RWPE1 (cell line): ENCODE data around the gene ACSL6.

Source experiments
- CTCF ChIA-PET: fragments of 350-600 bp; sonication (Branson Sonifier 250); formaldehyde crosslinking; extraction: SDS; loops from one replicate; lab custom pipeline; 2021; lab: Yijun Ruan, JAX
- POLR2A ChIA-PET: fragments of 400-600 bp; formaldehyde crosslinking; extraction: SDS; loops from one replicate; lab custom pipeline; 2020; ENCODE audit warnings: antibody characterized with exemption; ENCODE audit not compliant: low non-redundant PET; lab: Yijun Ruan, JAX
- DNase-seq: peaks from one replicate; pipeline ENCODE4 v3.0.0; 2012; ENCODE audit warnings: low spot score
- H3K27ac ChIP-seq: fragments of 450-650 bp; 2 replicates; pipeline ENCODE4 v1.5.1; 2017
- CTCF ChIP-seq: fragments of 450-650 bp; conservative IDR thresholded peaks from 2 replicates; pipeline ENCODE4 v1.5.1; 2017; ENCODE audit warnings: low read depth, mild to moderate bottlenecking

ACSL6 gene

DNA sequence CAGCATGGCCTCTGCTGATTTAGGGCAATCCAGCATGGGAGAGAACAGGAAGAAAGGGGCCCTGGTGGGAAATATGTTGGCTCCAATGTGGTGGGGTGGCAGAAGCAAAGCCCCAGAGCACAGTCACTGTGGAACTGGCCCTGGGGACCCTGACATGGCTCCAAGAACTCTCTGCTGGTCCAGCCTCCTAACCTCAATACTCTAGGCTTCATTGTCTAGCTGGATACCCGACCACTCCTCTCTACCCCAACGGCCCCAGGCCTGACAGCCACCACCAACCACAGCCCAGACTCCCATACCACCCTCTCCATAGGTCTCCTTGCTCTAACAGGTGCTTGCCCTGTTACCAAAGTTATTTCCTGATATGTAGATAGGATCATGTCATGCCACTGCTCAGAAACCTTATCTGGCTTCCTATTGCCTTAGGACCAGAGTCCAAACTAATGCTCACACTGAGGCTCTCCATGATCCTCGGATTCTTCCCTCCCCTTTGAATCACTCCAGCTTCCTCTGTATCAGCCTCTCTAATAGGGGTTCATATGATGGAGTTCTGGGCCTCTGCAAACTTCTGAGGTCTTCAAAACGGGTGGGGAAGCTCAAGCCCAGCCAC lies 12.9 kb downstream of the ACSL6 start:
- DNase-seq = no peak
- no peak overlapping the region for H3K27ac ChIP-seq
- no peak for TF ChIP-seq CTCF
- CTCF ChIA-PET = interaction anchor here (0.6 to 1.7 kb wide), 2 partner anchors 9 to 22 kb away, joined by 3 to 10 read pairs; no protein-coding TSS in a partner anchor
- POLR2A ChIA-PET = no interaction called here

- TF ChIP-seq CTCF = no peak
- POLR2A ChIA-PET = no interaction called here
- DNase-seq = no peak
- no peak overlapping the region for H3K27ac ChIP-seq
- CTCF ChIA-PET = interaction anchor here (0.5 to 0.6 kb wide), 2 partner anchors 25 to 259 kb away, joined by 3 to 4 read pairs; no protein-coding TSS in a partner anchor
These were observed 13.7 kb downstream of the ACSL6 start for GRCh38 chr5:131997727-131998117.

DNA sequence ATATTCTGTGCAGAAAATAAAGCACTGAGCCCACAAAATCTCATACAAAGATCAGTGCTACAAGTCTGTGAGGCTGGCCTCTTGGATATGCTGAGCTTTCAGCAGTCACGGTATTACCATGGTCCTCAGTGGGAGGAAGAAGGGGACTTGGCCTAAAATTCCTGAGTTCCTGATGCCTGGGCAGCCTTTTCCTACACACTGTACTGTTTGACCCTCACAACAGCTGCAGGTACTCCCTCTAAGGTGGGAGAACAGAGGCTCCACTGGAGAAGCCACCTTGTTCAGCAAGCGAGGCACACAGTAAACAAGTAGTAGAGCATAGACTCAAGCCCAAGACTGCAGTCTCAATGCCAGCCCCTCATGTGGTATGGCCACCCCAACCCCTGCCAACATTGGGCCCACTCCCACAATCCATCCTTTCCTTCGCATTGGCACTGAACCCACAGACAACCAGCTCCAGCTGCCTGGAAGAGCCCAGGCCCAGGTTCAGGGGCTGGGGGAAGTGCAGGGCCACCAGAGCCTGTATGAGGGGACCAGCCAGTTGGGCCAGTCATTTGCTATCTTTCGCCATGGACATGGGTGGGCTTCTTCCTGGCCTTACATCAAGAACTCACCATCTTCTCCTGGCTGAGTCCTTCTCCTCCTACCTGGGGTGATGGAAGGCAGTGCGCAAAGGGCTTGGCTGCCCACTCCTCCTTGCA lies 14.3 kb downstream of the ACSL6 start:
- ChIA-PET CTCF (interaction anchor here (0.6 to 0.8 kb wide), 2 partner anchors 10 to 260 kb away, joined by 3 read pairs; no protein-coding TSS in a partner anchor), POLR2A (no interaction called here)
- no peak overlapping the region for H3K27ac ChIP-seq
- TF ChIP-seq CTCF = no peak
- DNase-seq = no peak

DNA sequence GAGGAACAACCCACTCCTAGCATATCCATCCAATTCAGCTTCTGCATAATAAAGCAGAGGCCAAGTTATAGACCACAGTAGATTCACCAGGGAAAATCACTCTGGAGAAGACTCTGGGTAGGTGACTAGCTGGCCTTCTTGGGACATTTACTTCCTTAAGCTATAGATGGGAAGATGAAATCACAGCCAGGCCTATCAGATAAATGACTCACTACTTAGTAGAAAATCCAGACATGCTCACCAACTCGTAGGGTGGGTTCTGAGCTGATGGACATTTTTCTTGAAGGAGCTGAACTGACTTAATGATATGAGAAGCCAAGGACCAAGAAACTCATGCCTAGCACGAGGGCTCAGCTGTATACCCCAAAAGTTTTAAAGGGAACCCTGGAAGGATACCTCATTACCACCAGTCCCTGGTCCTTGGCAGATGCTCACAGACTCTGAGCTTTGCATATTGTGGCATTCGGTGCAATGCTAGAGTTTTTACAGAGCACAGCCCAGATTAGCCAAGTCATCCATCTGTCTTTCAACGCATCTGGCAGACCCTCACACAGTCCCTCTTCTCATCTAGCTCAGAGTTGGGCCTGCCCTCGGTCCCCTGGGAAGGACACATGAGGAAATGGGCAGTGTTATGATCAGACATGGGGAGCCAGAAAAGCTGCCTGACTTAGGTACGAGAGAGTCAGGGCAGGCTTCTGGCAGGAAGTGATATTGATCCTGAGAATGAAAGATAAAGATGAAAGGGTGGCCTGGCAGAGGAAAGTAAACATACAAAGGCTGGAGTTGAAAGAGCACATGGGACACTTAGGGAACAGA lies 15.0 kb downstream of the ACSL6 start:
- CTCF ChIA-PET = interaction anchor here (0.8 kb wide), 1 partner anchor 11 kb away, joined by 3 read pairs; no protein-coding TSS in a partner anchor
- TF ChIP-seq CTCF = no peak
- no peak overlapping the region for H3K27ac ChIP-seq
- POLR2A ChIA-PET = interaction anchor here (0.6 kb wide), 1 partner anchor 34 kb away, joined by 3 read pairs; no protein-coding TSS in a partner anchor
- DNase-seq = no peak

- DNase-seq = no peak
- no peak overlapping the region for H3K27ac ChIP-seq
- TF ChIP-seq CTCF = no peak
- ChIA-PET CTCF (interaction anchor here (0.6 to 0.7 kb wide), 2 partner anchors 11 to 211 kb away, joined by 3 to 4 read pairs; no protein-coding TSS in a partner anchor), POLR2A (no interaction called here)
These were observed 16.8 kb downstream of the ACSL6 start for GRCh38 chr5:131994533-131995226.
